Measurements from ENCODE around the gene MOV10L1.
A peak's percentile ranks its signal among the peaks of the same experiment; 100 is the strongest.
"Not testable (repeated sequence)": the region's sequence is repeated elsewhere in the genome, so short reads cannot be mapped to it uniquely, and the experiment has no call there.

Gene MOV10L1

GRCh38 chr22:50141462-50141861 lies 51.7 kb downstream of the MOV10L1 start:
- DNase-seq = no peak

GRCh38 chr22:50141891-50142363 lies 52.1 kb downstream of the MOV10L1 start:
- no peak for DNase-seq

DNA sequence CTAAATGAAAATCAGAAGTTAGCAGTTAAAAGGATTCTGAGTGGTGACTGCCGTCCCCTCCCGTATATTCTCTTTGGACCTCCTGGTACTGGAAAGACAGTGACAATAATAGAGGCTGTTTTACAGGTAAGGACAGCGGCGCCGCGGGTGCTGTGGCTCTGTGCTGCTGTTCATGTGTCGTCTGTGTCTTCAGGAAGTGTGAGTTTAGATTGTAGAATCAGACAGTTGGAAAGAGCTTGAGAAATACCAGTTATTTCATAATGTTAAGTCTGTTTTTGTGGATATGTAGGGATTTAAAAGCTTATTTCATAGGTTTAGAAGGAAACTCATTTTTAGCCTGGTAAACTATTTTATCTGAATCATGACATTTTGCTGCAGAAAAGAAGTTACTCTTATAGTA lies 53.3 kb downstream of the MOV10L1 start:
- no peak for DNase-seq

- DNase-seq = no peak
Measured at GRCh38 chr22:50144005-50144614, 54.3 kb downstream of the MOV10L1 start.

DNA sequence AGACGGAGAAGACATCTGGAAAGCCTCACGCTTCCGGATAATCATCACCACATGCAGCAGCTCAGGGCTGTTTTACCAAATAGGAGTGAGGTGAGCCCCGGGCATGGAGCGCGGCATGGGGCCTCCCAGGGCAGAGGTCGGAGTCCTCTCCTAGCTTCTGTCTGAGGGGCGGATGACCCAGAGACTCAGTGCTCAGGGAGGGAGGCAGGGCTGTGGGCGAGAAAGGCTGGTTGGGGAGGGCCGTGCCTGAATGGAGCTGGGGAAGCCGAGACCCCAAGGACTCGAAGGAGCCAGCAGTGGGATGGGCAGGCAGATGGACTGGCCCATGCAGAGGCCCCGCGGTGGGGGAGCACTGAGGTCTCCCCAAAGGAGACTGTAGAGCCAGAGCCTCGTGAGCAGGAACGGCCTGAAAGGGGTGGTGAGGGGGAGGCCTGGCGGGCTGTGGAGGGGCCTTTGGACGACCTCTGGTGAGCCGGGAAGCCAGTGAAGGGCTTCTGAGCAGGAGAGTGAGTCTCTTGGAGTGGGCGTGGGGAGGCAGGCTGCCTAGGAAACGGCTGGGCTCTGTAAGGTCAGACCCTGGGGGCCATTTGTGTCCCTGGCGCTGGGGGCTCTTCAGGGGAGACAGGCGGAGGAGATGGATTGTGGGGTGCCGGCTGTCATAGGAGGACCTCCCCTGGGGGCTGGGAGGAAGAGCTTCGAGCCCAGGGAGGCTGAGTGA lies 56.1 kb downstream of the MOV10L1 start:
- no peak for DNase-seq

GRCh38 chr22:50146439-50147238 lies 56.8 kb downstream of the MOV10L1 start:
- no peak for DNase-seq

DNA sequence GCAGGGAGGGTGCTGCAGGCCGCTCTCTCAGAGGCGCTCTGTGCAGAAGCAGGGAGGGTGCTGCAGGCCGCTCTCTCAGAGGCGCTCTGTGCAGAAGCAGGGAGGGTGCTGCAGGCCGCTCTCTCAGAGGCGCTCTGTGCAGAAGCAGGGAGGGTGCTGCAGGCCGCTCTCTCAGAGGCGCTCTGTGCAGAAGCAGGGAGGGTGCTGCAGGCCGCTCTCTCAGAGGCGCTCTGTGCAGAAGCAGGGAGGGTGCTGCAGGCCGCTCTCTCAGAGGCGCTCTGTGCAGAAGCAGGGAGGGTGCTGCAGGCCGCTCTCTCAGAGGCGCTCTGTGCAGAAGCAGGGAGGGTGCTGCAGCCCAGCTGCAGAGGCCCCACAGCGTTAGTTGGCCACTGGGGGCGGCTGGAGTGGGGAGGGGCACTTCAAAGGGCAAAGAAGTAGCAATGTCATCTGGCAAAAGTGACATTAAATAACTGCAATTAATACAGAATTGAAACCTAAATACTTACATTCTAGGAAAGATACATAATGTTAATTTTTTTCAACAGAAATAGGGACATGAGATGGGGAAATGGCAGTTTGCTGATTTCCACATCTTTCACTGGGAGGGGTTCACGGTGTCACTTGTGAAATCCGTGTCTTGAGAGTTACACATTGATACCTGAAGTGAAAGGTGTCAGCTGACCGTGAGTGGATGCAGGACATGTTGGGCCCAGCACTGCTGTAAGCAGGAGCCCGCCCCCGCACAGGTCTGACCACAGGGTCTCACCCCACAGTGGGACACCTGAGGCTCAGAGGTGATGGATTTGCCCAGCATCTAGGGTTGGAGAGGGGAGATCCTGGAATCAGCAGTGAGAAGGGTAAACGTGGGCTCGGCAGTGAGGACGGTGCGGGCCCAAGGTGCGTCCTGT lies 57.7 kb downstream of the MOV10L1 start:
- DNase-seq = not testable (repeated sequence)

DNA sequence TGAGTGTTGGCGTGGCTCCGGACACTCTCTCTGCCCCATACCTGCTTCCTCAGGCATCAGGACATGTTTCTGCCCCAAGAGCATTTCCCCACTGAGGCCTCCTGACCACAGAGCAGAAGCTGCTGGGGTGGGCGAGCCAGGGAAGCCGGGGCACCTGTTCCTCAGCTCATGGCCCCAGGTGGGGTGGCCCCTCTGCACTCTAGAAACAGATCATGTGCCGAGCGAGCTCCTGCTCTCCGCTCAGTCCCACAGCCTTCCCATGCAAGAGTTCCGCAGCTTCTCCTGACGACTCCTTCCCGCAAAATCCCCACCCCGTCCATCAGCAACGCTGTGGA lies 58.3 kb downstream of the MOV10L1 start:
- DNase-seq = no peak

- DNase-seq = peak; percentile 69 to 70
Measured at GRCh38 chr22:50148991-50149721, 59.4 kb downstream of the MOV10L1 start.

DNA sequence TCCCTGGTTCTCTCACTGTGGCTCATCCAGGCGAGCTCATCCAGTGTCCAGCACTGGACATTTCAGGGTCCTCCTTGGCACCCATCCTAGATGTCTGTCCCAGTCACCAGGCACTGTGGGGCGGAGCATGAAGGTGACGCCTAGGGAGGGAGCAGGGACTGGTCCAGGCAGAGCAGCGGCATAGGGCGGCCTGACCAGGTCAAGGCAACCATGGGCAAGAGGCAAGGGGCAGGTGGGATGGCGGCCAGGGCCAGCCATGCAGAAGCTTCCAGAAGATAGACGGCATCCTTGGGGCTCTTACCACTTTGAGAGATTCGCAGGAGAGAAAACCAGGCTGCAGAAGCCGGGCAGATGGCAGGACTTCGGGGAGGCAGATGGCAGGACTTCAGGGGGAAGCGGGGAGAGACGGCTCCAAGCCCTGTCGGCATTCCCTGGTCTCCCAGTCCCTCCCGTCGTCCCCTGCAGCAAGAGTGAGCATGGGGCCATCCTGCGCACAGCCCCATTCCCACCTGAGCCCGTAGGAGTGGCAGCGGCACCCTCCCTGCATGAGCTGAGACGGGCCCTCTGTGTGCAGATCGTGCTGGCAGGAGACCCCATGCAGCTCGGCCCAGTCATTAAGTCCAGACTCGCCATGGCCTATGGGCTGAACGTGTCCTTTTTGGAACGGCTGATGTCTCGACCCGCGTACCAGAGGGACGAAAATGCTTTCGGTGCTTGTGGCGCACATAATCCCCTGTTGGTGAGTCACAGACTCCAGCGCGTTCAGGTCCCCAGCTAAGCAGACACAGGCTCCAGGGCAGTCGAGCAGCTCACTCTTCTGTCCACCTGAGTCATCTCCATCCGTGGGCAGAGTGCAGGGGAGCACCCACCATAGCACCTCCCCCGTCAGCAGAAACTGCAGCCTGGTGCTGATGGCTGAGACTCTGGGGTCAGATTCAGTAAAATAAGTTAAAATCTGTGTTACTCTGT lies 60.6 kb downstream of the MOV10L1 start:
- no peak for DNase-seq

DNA sequence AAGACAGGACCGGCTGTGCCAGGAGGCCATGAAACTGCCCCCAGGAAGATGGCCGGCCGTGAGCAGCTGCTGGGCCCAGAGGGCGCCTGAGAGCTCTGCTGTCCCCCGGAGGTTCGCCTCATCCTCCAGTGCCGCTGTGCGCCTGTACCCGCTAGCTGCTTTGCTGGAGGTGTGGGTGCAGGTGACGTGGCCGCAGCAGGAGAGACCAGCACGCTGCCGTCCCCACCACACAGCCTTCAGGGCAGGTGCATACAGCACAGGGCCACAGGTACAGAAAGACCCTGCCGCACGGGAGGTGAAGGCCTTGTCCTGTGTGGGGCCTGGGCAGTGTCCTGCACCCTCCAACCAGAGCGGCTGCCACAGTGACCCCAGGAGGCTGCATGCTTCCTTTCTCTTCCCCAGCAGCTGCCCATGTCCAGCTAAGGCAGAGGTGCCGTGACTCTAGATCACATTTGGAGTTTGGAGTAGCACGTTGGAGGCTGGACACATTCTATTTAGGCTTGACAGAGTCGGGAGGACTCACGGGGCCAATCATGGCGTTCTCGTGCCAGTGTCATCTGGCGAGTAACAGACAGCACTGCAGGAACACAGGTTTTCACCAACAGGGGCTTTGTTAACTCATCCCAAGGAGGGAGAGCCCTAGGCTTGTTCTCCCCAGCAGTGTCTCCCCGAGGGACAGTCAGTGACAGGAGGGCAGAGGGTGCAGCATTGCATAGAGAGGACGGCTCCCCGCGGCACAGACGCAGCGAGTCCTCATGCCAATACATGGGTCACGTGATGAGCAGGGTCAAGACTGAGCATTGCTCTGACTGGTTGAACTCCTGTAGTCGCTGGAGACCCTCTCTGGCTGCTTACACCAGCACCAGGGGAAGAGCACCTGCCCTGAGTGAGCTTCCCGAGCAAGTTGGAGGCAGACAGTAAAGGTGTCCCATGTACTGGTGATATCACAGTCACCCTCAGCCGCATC lies 62.0 kb downstream of the MOV10L1 start:
- DNase-seq = no peak

- DNase-seq = no peak
Measured at GRCh38 chr22:50153056-50153755, 63.4 kb downstream of the MOV10L1 start.

DNA sequence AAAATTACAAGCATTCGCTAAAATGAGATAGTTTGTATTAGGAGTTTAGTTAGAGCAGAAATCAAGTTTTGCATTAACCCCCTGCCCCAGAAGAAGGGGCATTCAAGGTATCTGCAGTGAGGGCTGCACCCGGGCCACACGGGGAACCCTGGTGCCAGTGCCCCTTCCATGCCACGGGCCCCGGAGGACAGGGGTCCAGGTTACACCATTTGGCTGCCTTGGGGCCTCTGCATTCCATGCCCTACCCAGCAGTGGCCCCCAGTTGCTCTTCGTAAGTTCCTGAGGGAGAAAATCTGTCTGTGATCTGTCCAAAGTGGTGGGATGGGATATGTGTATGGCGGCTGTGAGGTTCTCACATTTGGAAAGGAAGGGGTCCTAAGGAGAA lies 63.9 kb downstream of the MOV10L1 start:
- DNase-seq = no peak

GRCh38 chr22:50157709-50158375 lies 68.0 kb downstream of the MOV10L1 start:
- no peak for DNase-seq

DNA sequence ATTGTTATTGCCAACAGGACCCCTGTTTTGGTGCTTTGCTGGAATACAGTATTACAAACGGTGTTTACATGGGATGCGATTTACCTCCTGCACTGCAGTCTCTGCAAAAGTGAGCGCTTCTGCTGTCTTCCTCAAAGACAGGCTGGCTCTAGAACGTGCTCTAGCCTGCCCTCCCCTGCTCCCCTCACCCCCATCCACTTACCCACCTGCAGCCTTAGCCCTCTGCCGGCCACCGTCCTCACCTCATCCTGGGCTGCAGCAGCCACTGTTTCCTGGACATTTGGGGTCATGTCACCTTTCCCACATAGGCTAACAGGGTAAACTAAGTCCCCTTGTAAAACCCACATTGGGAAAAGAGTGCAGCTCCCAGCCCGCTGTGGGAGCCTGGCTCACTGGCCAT lies 71.1 kb downstream of the MOV10L1 start:
- no peak for DNase-seq

- DNase-seq = no peak
Measured at GRCh38 chr22:50161508-50162390, 71.9 kb downstream of the MOV10L1 start.

GRCh38 chr22:50162391-50162956 lies 72.7 kb downstream of the MOV10L1 start:
- DNase-seq = no peak
